Glutamatergic neuron (in vitro differentiated cells): ENCODE results near the gene RAPGEF2. TPM values are rescaled to one million over a fixed set of nuclear protein-coding genes. Genes with fewer than 3 reads are reported as not detected.

Experiments
- DNase-seq: peaks from one replicate; pipeline ENCODE4 v3.0.0; 2022
- H3K27ac Mint-ChIP-seq: one replicate; pipeline ENCODE4 v1.8.0; 2020; ENCODE audit warnings: mild to moderate bottlenecking, mixed read lengths, inconsistent platforms; ENCODE audit not compliant: unreplicated experiment
- H3K27me3 Mint-ChIP-seq: one replicate; pipeline ENCODE4 v1.8.0; 2020; ENCODE audit warnings: mild to moderate bottlenecking, moderate library complexity, mixed read lengths, inconsistent platforms; ENCODE audit not compliant: unreplicated experiment
- H3K36me3 Mint-ChIP-seq: one replicate; pipeline ENCODE4 v1.8.0; 2020; ENCODE audit warnings: mild to moderate bottlenecking, mixed read lengths, inconsistent platforms; ENCODE audit not compliant: unreplicated experiment
- H3K4me1 Mint-ChIP-seq: one replicate; pipeline ENCODE4 v1.8.0; 2020; ENCODE audit warnings: mild to moderate bottlenecking, low read depth, mixed read lengths, inconsistent platforms; ENCODE audit not compliant: unreplicated experiment
- H3K4me3 Mint-ChIP-seq: one replicate; pipeline ENCODE4 v1.8.0; 2020; ENCODE audit warnings: mild to moderate bottlenecking, mixed read lengths, inconsistent platforms; ENCODE audit not compliant: unreplicated experiment
- H3K9me3 Mint-ChIP-seq: one replicate; pipeline ENCODE4 v1.8.0; 2020; ENCODE audit warnings: mild to moderate bottlenecking, moderate library complexity, mixed read lengths, inconsistent platforms; ENCODE audit not compliant: unreplicated experiment
- CTCF ChIP-seq: fragments of 200-600 bp; sonication (generic); IDR thresholded peaks from one replicate; pipeline ENCODE4 v1.5.0; 2021; ENCODE audit not compliant: partially characterized antibody, unreplicated experiment
- total RNA-seq: library from RNA; stranded (reverse); fragmentation: NEBNext Ultra II Directional; extraction: Animal tissue kit (Norgen Biotek cat#: 25700); gene quantifications from one replicate; pipeline ENCODE4 v1.2.1, GENCODE V29; 2021; ENCODE audit not compliant: unreplicated experiment

The RAPGEF2 gene
- total RNA-seq, 1 donor from 2014 or later, result 58.4 TPM

GRCh38 chr4:159117564-159117963 lies 14.7 kb downstream of the RAPGEF2 start:
- no peaks in the 10 kb centered on the region for H3K36me3 Mint-ChIP-seq
- H3K4me3 Mint-ChIP-seq, result no peak overlapping the region
- peaks cover 8% of the 10 kb centered on the region for H3K4me1 Mint-ChIP-seq
- H3K27ac Mint-ChIP-seq, result no peak overlapping the region
- DNase-seq, result no peak
- H3K27me3 Mint-ChIP-seq, result peaks cover 4% of the 10 kb centered on the region
- TF ChIP-seq CTCF, result no peak
- peaks cover 3% of the 10 kb centered on the region for H3K9me3 Mint-ChIP-seq

GRCh38 chr4:159117968-159118367 lies 15.1 kb downstream of the RAPGEF2 start:
- Mint-ChIP-seq H3K27ac (no peak overlapping the region), H3K9me3 (peaks cover 3% of the 10 kb centered on the region), H3K36me3 (no peaks in the 10 kb centered on the region), H3K4me3 (no peak overlapping the region), H3K4me1 (peaks cover 8% of the 10 kb centered on the region), H3K27me3 (peaks cover 4% of the 10 kb centered on the region)
- DNase-seq, result no peak
- no peak for TF ChIP-seq CTCF

GRCh38 chr4:159121371-159121770 lies 18.5 kb downstream of the RAPGEF2 start:
- no peak for TF ChIP-seq CTCF
- Mint-ChIP-seq H3K4me3 (no peak overlapping the region), H3K27me3 (no peaks in the 10 kb centered on the region), H3K36me3 (no peaks in the 10 kb centered on the region), H3K27ac (no peak overlapping the region), H3K9me3 (peaks cover 2% of the 10 kb centered on the region), H3K4me1 (peaks cover 4% of the 10 kb centered on the region)
- DNase-seq, result no peak

GRCh38 chr4:159126716-159127115 lies 23.8 kb downstream of the RAPGEF2 start:
- no peaks in the 10 kb centered on the region for H3K4me1 Mint-ChIP-seq
- DNase-seq, result no peak
- H3K9me3 Mint-ChIP-seq, result peaks cover 3% of the 10 kb centered on the region
- H3K27ac Mint-ChIP-seq, result no peak overlapping the region
- TF ChIP-seq CTCF, result no peak
- H3K36me3 Mint-ChIP-seq, result no peaks in the 10 kb centered on the region
- H3K4me3 Mint-ChIP-seq, result no peak overlapping the region
- no peaks in the 10 kb centered on the region for H3K27me3 Mint-ChIP-seq

GRCh38 chr4:159127745-159128518 lies 25.1 kb downstream of the RAPGEF2 start:
- Mint-ChIP-seq H3K36me3 (no peaks in the 10 kb centered on the region), H3K27ac (no peak overlapping the region), H3K9me3 (peaks cover 3% of the 10 kb centered on the region), H3K27me3 (no peaks in the 10 kb centered on the region), H3K4me3 (no peak overlapping the region), H3K4me1 (no peaks in the 10 kb centered on the region)
- no peak for DNase-seq
- TF ChIP-seq CTCF, result no peak
